Esophagus squamous epithelium (tissue), 5 donors: ENCODE results near the gene MTAP. TPM values are rescaled to one million over a fixed set of nuclear protein-coding genes. Genes with fewer than 3 reads are reported as not detected.

Experiments
- DNase-seq: peaks from one replicate; lab custom pipeline; 2025; lab: John Stamatoyannopoulos, UW
- H3K27ac ChIP-seq, 4 donors: fragments of 200-600 bp; sonication (generic); one replicate each; pipeline ENCODE4 v1.5.1; 2016 to 2019; ENCODE audit warnings: mild to moderate bottlenecking in 1 of 4
- H3K27me3 ChIP-seq, 4 donors: fragments of 200-600 bp; sonication (generic); 1 replicate in 3 of 4; 2 replicates in 1 of 4; pipeline versions ENCODE4 v1.5.1 to v1.6.0; 2017 to 2021; ENCODE audit warnings: antibody characterized with exemption in 1 of 4
- H3K36me3 ChIP-seq, 3 donors: fragments of 200-600 bp; sonication (generic); one replicate each; pipeline ENCODE4 v1.5.1; 2016 to 2019
- H3K4me1 ChIP-seq, 3 donors: fragments of 200-600 bp; sonication (generic); one replicate each; pipeline ENCODE4 v1.5.1; 2017 to 2019
- H3K4me3 ChIP-seq, 4 donors: fragments of 200-600 bp; sonication (generic); 1 replicate in 3 of 4; 2 replicates in 1 of 4; pipeline ENCODE4 v1.5.1; 2016 to 2019; ENCODE audit warnings: mild to moderate bottlenecking in 2 of 4, moderate library complexity in 1 of 4
- H3K9me3 ChIP-seq, 3 donors: fragments of 200-600 bp; sonication (generic); one replicate each; pipeline ENCODE4 v1.5.1; 2016 to 2019
- CTCF ChIP-seq, 6 experiments: fragments of 450-650 bp in 4 of 6; fragments of 200-600 bp in 2 of 6; sonication (generic) in 2 of 6; IDR thresholded peaks; one replicate each; pipeline ENCODE4 v1.5.1; 2016 to 2019; ENCODE audit warnings: antibody characterized with exemption in 6 of 6, mild to moderate bottlenecking in 4 of 6, moderate library complexity in 4 of 6
- POLR2A ChIP-seq, 4 donors: fragments of 450-650 bp; IDR thresholded peaks; one replicate each; pipeline ENCODE4 v1.6.1; 2017; ENCODE audit warnings: antibody characterized with exemption in 4 of 4, mild to moderate bottlenecking in 4 of 4, moderate library complexity in 3 of 4
- WGBS, 2 donors: methylation state at CpG; one replicate each; pipeline ENCODE4 v1.1.5; 2018; 5-methylcytosine and 5-hydroxymethylcytosine counted together
- intact Hi-C: fragments of 100-400 bp; cut with DNase I; formaldehyde crosslinking; loops from one replicate; pipeline ENCODE4 v1.15.0; 2022
- total RNA-seq, 4 donors: library from RNA; depleted of rRNA; stranded (reverse); fragments of >200 nt; gene quantifications; one replicate each; pipeline ENCODE4 v1.1.0, GENCODE V29; 2016
- donor health status: DM: yes; HTN: yes; CAD: no.

MTAP gene
- total RNA-seq, 4 donors from 2014 or later, result 16.1 to 37.4 (median 27.6) TPM

- peaks cover 6 to 23% (median 12%) of the 10 kb centered on the region in 3 donors for H3K4me1 ChIP-seq
- no peak overlapping the region for H3K27ac ChIP-seq
- H3K27me3 ChIP-seq, result peaks cover 9 to 98% (median 53%) of the 10 kb centered on the region in 4 donors
- TF ChIP-seq POLR2A (IDR thresholded peaks at IDR 0.05) (no peak), CTCF (IDR thresholded peaks at IDR 0.05) (no peak)
- DNase-seq, result no peak
- H3K36me3 ChIP-seq, result no peaks in the 10 kb centered on the region
- intact Hi-C loops, result no loop called here
- 36 to 37% methylated on average over 18 to 19 of the region's 19 CpGs for WGBS, 2 donors
- H3K9me3 ChIP-seq, result no peaks in the 10 kb centered on the region
- H3K4me3 ChIP-seq, result no peak overlapping the region
These were observed 174.0 kb downstream of the MTAP start for GRCh38 chr9:21976334-21976875.

GRCh38 chr9:21982391-21982790, 180.0 kb downstream of the MTAP start:
- no peak for DNase-seq
- Histone ChIP-seq H3K9me3 (no peaks in the 10 kb centered on the region), H3K4me1 (no peaks in the 10 kb centered on the region), H3K4me3 (no peak overlapping the region), H3K27ac (no peak overlapping the region), H3K36me3 (no peaks in the 10 kb centered on the region), H3K27me3 (peaks cover 3 to 98% (median 28%) of the 10 kb centered on the region in 4 donors)
- intact Hi-C loops, result no loop called here
- TF ChIP-seq POLR2A (IDR thresholded peaks at IDR 0.05), result no peak
- no peak for TF ChIP-seq CTCF (IDR thresholded peaks at IDR 0.05)
- WGBS, 2 donors, result 57 to 69% methylated on average over 1 of the region's 1 CpG

GRCh38 chr9:21982861-21983560, 180.6 kb downstream of the MTAP start:
- H3K27ac ChIP-seq, result no peak overlapping the region
- no peak overlapping the region for H3K4me3 ChIP-seq
- H3K4me1 ChIP-seq, result no peaks in the 10 kb centered on the region
- H3K27me3 ChIP-seq, result peaks cover 3 to 98% (median 27%) of the 10 kb centered on the region in 4 donors
- H3K36me3 ChIP-seq, result no peaks in the 10 kb centered on the region
- intact Hi-C loops, result no loop called here
- no peaks in the 10 kb centered on the region for H3K9me3 ChIP-seq
- TF ChIP-seq POLR2A (IDR thresholded peaks at IDR 0.05) (no peak), CTCF (IDR thresholded peaks at IDR 0.05) (no peak)
- 77 to 84% methylated on average over 1 of the region's 1 CpG for WGBS, 2 donors
- DNase-seq, result no peak

- Histone ChIP-seq H3K27ac (no peak overlapping the region), H3K27me3 (peaks cover 3 to 98% (median 27%) of the 10 kb centered on the region in 4 donors), H3K36me3 (no peaks in the 10 kb centered on the region), H3K9me3 (no peaks in the 10 kb centered on the region), H3K4me1 (no peaks in the 10 kb centered on the region), H3K4me3 (no peak overlapping the region)
- intact Hi-C loops, result no loop called here
- no peak for TF ChIP-seq POLR2A (IDR thresholded peaks at IDR 0.05)
- TF ChIP-seq CTCF (IDR thresholded peaks at IDR 0.05), result no peak
- 37 to 76% methylated on average over 1 of the region's 1 CpG for WGBS, 2 donors
- no peak for DNase-seq
These were observed 181.1 kb downstream of the MTAP start for GRCh38 chr9:21983561-21983935.

- Histone ChIP-seq H3K9me3 (no peaks in the 10 kb centered on the region), H3K27me3 (peaks cover 3 to 98% (median 26%) of the 10 kb centered on the region in 4 donors), H3K4me3 (no peak overlapping the region), H3K4me1 (no peaks in the 10 kb centered on the region), H3K27ac (no peak overlapping the region), H3K36me3 (no peaks in the 10 kb centered on the region)
- no peak for DNase-seq
- intact Hi-C loops, result no loop called here
- TF ChIP-seq CTCF (IDR thresholded peaks at IDR 0.05) (no peak), POLR2A (IDR thresholded peaks at IDR 0.05) (no peak)
These were observed 181.7 kb downstream of the MTAP start for GRCh38 chr9:21984101-21984500.
